ENCODE data around the gene RRP36. TPM values are rescaled to one million over a fixed set of nuclear protein-coding genes. Genes with fewer than 3 reads are reported as not detected.

RRP36 gene
- total RNA-seq, 6 experiments from 2014 or later = 21.8 to 45.0 (median 23.3) TPM

GRCh38 chr6:42978487-42978838, 43.0 kb upstream of the RRP36 start:
- intact Hi-C loops (cut with DNase I) = no loop called here
- ATAC-seq = peak; percentile 39 to 52 (median 41)
- Histone ChIP-seq H3K4me1 (peaks cover 0 to 20% (median 2%) of the 10 kb centered on the region in 4 donors), H3K36me3 (no peaks in the 10 kb centered on the region), H3K4me3 (peak overlapping the region; percentile 85 to 99 (median 95)), H3K9me3 (no peaks in the 10 kb centered on the region), H3K27me3 (no peaks in the 10 kb centered on the region), H3K27ac (peak overlapping the region; percentile 77 to 87 (median 82))
- TF ChIP-seq CTCF (IDR thresholded peaks at IDR 0.05) = no peak
- peak in 2 of 3 donors; percentile 43 to 62 for DNase-seq
- WGBS (ENCODE audit: insufficient coverage, low coverage, low lambda C conversion rate, missing lambda C conversion rate) = 0% methylated on average over 5 of the region's 28 CpGs

GRCh38 chr6:42978839-42979522, 42.4 kb upstream of the RRP36 start, which contains the start of gene PEX6:
TSS of gene PEX6 (minus strand) at chr6:42979181. CDS start at chr6:42979150, 31 bp downstream.
- TF ChIP-seq CTCF (IDR thresholded peaks at IDR 0.05) (no peak), POLR2A (IDR thresholded peaks at IDR 0.05) (peak; percentile 77)
- peak within 1 kb of the TSS; percentile 85 to 99 (median 95) for H3K4me3 ChIP-seq
- no peaks in the 10 kb centered on the region for H3K27me3 ChIP-seq
- H3K4me1 ChIP-seq = peaks cover 0 to 25% (median 2%) of the 10 kb centered on the region in 4 donors
- H3K27ac ChIP-seq = peak within 1 kb of the TSS; percentile 77 to 87 (median 82)
- intact Hi-C loops (cut with DNase I) = no loop called here
- ATAC-seq (peak; percentile 93 to 95 (median 94)), DNase-seq (peak; percentile 90 to 93 (median 91))
- H3K9me3 ChIP-seq = no peaks in the 10 kb centered on the region
- H3K36me3 ChIP-seq = no peaks in the 10 kb centered on the region
- WGBS (ENCODE audit: insufficient coverage, low coverage, low lambda C conversion rate, missing lambda C conversion rate) = 0% methylated on average over 9 of the region's 59 CpGs

- Histone ChIP-seq H3K27me3 (no peaks in the 10 kb centered on the region), H3K9me3 (no peaks in the 10 kb centered on the region), H3K27ac (peak overlapping the region; percentile 77 to 87 (median 82)), H3K4me3 (peak overlapping the region; percentile 85 to 99 (median 95)), H3K36me3 (no peaks in the 10 kb centered on the region), H3K4me1 (peaks cover 0 to 26% (median 2%) of the 10 kb centered on the region in 4 donors)
- no peak for TF ChIP-seq CTCF (IDR thresholded peaks at IDR 0.05)
- TF ChIP-seq POLR2A (IDR thresholded peaks at IDR 0.05) = no peak
- intact Hi-C loops (cut with DNase I) = loop anchor here in 1 of 2 donors (10.0 kb wide), 1 partner anchor 55 kb away; the partner anchor contains the start of gene CNPY3
- DNase-seq (no peak), ATAC-seq (peak in 2 of 4 donors; percentile 14 to 17)
- WGBS (ENCODE audit: insufficient coverage, low coverage, low lambda C conversion rate, missing lambda C conversion rate) = 34% methylated on average over 7 of the region's 9 CpGs
These were observed 41.8 kb upstream of the RRP36 start for GRCh38 chr6:42979523-42980177.

GRCh38 chr6:42981836-42982235, 39.6 kb upstream of the RRP36 start:
- Histone ChIP-seq H3K4me3 (no peak overlapping the region), H3K9me3 (no peaks in the 10 kb centered on the region), H3K36me3 (no peaks in the 10 kb centered on the region), H3K27me3 (no peaks in the 10 kb centered on the region), H3K4me1 (peaks cover 0 to 39% (median 5%) of the 10 kb centered on the region in 4 donors), H3K27ac (no peak overlapping the region)
- DNase-seq = no peak
- 79% methylated on average over 4 of the region's 5 CpGs for WGBS (ENCODE audit: insufficient coverage, low coverage, low lambda C conversion rate, missing lambda C conversion rate)
- ATAC-seq = no peak
- intact Hi-C loops (cut with DNase I) = loop anchor here in 1 of 2 donors (10.0 kb wide), 1 partner anchor 57 kb away; the partner anchor contains the start of gene CNPY3
- TF ChIP-seq CTCF (IDR thresholded peaks at IDR 0.05) = no peak

All from right lobe of liver (tissue), 6 donors.